Ectodermal cell (in vitro differentiated cells): ENCODE data around the gene KIF18B.
A peak's percentile ranks its signal among the peaks of the same experiment; 100 is the strongest.

Experiments
- H3K27ac ChIP-seq: 2 replicates; pipeline ENCODE4 v1.7.0; 2013; ENCODE audit warnings: mild to moderate bottlenecking, low read depth, low read length; ENCODE audit not compliant: insufficient read depth, poor library complexity, severe bottlenecking
- H3K27me3 ChIP-seq: 2 replicates; pipeline ENCODE4 v1.7.0; 2013; ENCODE audit warnings: mild to moderate bottlenecking, low read length; ENCODE audit not compliant: insufficient read depth, control insufficient read depth, poor library complexity, severe bottlenecking
- H3K36me3 ChIP-seq: one replicate; pipeline ENCODE4 v1.7.0; 2013; ENCODE audit warnings: low read length; ENCODE audit not compliant: control insufficient read depth, insufficient read depth
- H3K4me1 ChIP-seq: one replicate; pipeline ENCODE4 v1.7.0; 2013; ENCODE audit warnings: low read length; ENCODE audit not compliant: control insufficient read depth, insufficient read depth
- H3K4me3 ChIP-seq: 2 replicates; pipeline ENCODE4 v1.7.0; 2013; ENCODE audit warnings: low read depth, low read length, control low read depth; ENCODE audit not compliant: insufficient read depth
- H3K9me3 ChIP-seq: 2 replicates; pipeline ENCODE4 v1.7.0; 2013; ENCODE audit warnings: mild to moderate bottlenecking, low read length, moderate library complexity; ENCODE audit not compliant: control insufficient read depth
- WGBS, 2 experiments: methylation state at CpG; one replicate each; pipeline ENCODE4 v1.1.7; 2013; ENCODE audit warnings: missing lambda C conversion rate in 2 of 2; 5-methylcytosine and 5-hydroxymethylcytosine counted together

KIF18B gene

GRCh38 chr17:44981221-44981968, 33.8 kb upstream of the KIF18B start:
- no peaks in the 10 kb centered on the region for H3K27me3 ChIP-seq
- WGBS, 2 experiments, result 86 to 88% methylated on average over 12 of the region's 12 CpGs
- peaks cover 24% of the 10 kb centered on the region for H3K4me1 ChIP-seq

GRCh38 chr17:44979426-44979995, 31.9 kb upstream of the KIF18B start:
- Histone ChIP-seq H3K4me1 (peaks cover 24% of the 10 kb centered on the region), H3K27ac (no peak overlapping the region), H3K27me3 (no peaks in the 10 kb centered on the region), H3K36me3 (no peaks in the 10 kb centered on the region), H3K4me3 (no peak overlapping the region), H3K9me3 (no peaks in the 10 kb centered on the region)
- 81 to 87% methylated on average over 9 of the region's 9 CpGs for WGBS, 2 experiments

More at GRCh38 chr17:44981221-44981968, 33.8 kb upstream of the KIF18B start:
- no peak overlapping the region for H3K4me3 ChIP-seq
- H3K36me3 ChIP-seq, result no peaks in the 10 kb centered on the region
- H3K9me3 ChIP-seq, result no peaks in the 10 kb centered on the region
- no peak overlapping the region for H3K27ac ChIP-seq

GRCh38 chr17:44978807-44979206, 31.2 kb upstream of the KIF18B start:
- no peak overlapping the region for H3K27ac ChIP-seq
- H3K4me1 ChIP-seq, result peaks cover 24% of the 10 kb centered on the region
- no peaks in the 10 kb centered on the region for H3K36me3 ChIP-seq
- H3K27me3 ChIP-seq, result no peaks in the 10 kb centered on the region
- 96 to 98% methylated on average over 5 of the region's 5 CpGs for WGBS, 2 experiments
- no peaks in the 10 kb centered on the region for H3K9me3 ChIP-seq
- H3K4me3 ChIP-seq, result no peak overlapping the region

GRCh38 chr17:44977814-44978550, 30.4 kb upstream of the KIF18B start:
- Histone ChIP-seq H3K9me3 (no peaks in the 10 kb centered on the region), H3K27me3 (peaks cover 2% of the 10 kb centered on the region), H3K36me3 (no peaks in the 10 kb centered on the region), H3K4me3 (no peak overlapping the region), H3K27ac (no peak overlapping the region), H3K4me1 (peaks cover 24% of the 10 kb centered on the region)
- WGBS, 2 experiments, result 62 to 66% methylated on average over 7 of the region's 7 CpGs

- peaks cover 24% of the 10 kb centered on the region for H3K4me1 ChIP-seq
- no peak overlapping the region for H3K4me3 ChIP-seq
- H3K27me3 ChIP-seq, result peaks cover 12% of the 10 kb centered on the region
- no peaks in the 10 kb centered on the region for H3K9me3 ChIP-seq
- H3K36me3 ChIP-seq, result no peaks in the 10 kb centered on the region
- no peak overlapping the region for H3K27ac ChIP-seq
- WGBS, 2 experiments, result 91 to 94% methylated on average over 3 of the region's 3 CpGs
Observed at GRCh38 chr17:44977065-44977464, 29.5 kb upstream of the KIF18B start.

GRCh38 chr17:44976206-44976605, 28.6 kb upstream of the KIF18B start:
- Histone ChIP-seq H3K27ac (no peak overlapping the region), H3K4me3 (no peak overlapping the region), H3K9me3 (no peaks in the 10 kb centered on the region), H3K4me1 (peaks cover 24% of the 10 kb centered on the region), H3K27me3 (peaks cover 20% of the 10 kb centered on the region), H3K36me3 (no peaks in the 10 kb centered on the region)
- 74 to 77% methylated on average over 13 of the region's 13 CpGs for WGBS, 2 experiments

- WGBS, 2 experiments, result 93 to 95% methylated on average over 6 of the region's 6 CpGs
- Histone ChIP-seq H3K9me3 (no peaks in the 10 kb centered on the region), H3K27ac (no peak overlapping the region), H3K36me3 (no peaks in the 10 kb centered on the region), H3K4me3 (no peak overlapping the region), H3K4me1 (peaks cover 19% of the 10 kb centered on the region), H3K27me3 (peaks cover 52% of the 10 kb centered on the region)
Observed at GRCh38 chr17:44972953-44973352, 25.4 kb upstream of the KIF18B start.

- WGBS, 2 experiments, result 25 to 30% methylated on average over 8 of the region's 8 CpGs
- no peaks in the 10 kb centered on the region for H3K36me3 ChIP-seq
- no peak overlapping the region for H3K27ac ChIP-seq
- H3K9me3 ChIP-seq, result no peaks in the 10 kb centered on the region
- H3K4me3 ChIP-seq, result no peak overlapping the region
- peaks cover 11% of the 10 kb centered on the region for H3K4me1 ChIP-seq
- peaks cover 62% of the 10 kb centered on the region for H3K27me3 ChIP-seq
Observed at GRCh38 chr17:44971776-44972483, 24.4 kb upstream of the KIF18B start.

GRCh38 chr17:44970136-44970741, 22.7 kb upstream of the KIF18B start:
- WGBS, 2 experiments, result 1% methylated on average over 55 of the region's 55 CpGs
- Histone ChIP-seq H3K4me3 (peak overlapping the region; percentile 41), H3K9me3 (no peaks in the 10 kb centered on the region), H3K27ac (no peak overlapping the region), H3K27me3 (peaks cover 79% of the 10 kb centered on the region), H3K36me3 (no peaks in the 10 kb centered on the region), H3K4me1 (peaks cover 15% of the 10 kb centered on the region)
